Calu3 (cell line): ENCODE measurements around the gene CENPX. TPM values are rescaled to one million over a fixed set of nuclear protein-coding genes. Genes with fewer than 3 reads are reported as not detected.
"Not testable (repeated sequence)": the region's sequence is repeated elsewhere in the genome, so short reads cannot be mapped to it uniquely, and the experiment has no call there.

Experiments
- BruUV-seq: library from RNA; stranded (reverse); fragments of 400-500 nt; replicated peaks from 2 replicates; lab custom pipeline; 2021; lab: Mats Ljungman, UMichigan
- CTCF ChIA-PET: fragments of 300-600 bp; sonication (Branson Sonifier 250); formaldehyde crosslinking; loops from one replicate; lab custom pipeline; 2022; ENCODE audit warnings: antibody characterized with exemption; lab: Charles Lee
- DNase-seq: peaks from one replicate; pipeline ENCODE4 v3.0.0; 2022
- H3K27ac Mint-ChIP-seq: one replicate; pipeline ENCODE4 v1.8.0; 2022; ENCODE audit warnings: mixed read lengths; ENCODE audit not compliant: unreplicated experiment
- H3K27me3 Mint-ChIP-seq: one replicate; pipeline ENCODE4 v1.8.0; 2022; ENCODE audit warnings: mixed read lengths; ENCODE audit not compliant: unreplicated experiment
- H3K36me3 Mint-ChIP-seq: one replicate; pipeline ENCODE4 v1.8.0; 2022; ENCODE audit warnings: mild to moderate bottlenecking, moderate library complexity, mixed read lengths; ENCODE audit not compliant: insufficient read depth, unreplicated experiment
- H3K4me1 Mint-ChIP-seq: one replicate; pipeline ENCODE4 v1.8.0; 2022; ENCODE audit warnings: mild to moderate bottlenecking, low read depth, mixed read lengths; ENCODE audit not compliant: unreplicated experiment
- H3K4me3 Mint-ChIP-seq: one replicate; pipeline ENCODE4 v1.8.0; 2022; ENCODE audit warnings: mild to moderate bottlenecking, low read depth, moderate library complexity, mixed read lengths; ENCODE audit not compliant: unreplicated experiment
- H3K9me3 Mint-ChIP-seq: one replicate; pipeline ENCODE4 v1.8.0; 2022; ENCODE audit warnings: low read depth, mixed read lengths; ENCODE audit not compliant: unreplicated experiment
- CTCF ChIP-seq: fragments of 200-600 bp; IDR thresholded peaks from one replicate; pipeline ENCODE4 v1.8.0; 2022; ENCODE audit warnings: antibody characterized with exemption; ENCODE audit not compliant: unreplicated experiment
- intact Hi-C: fragments of 100-400 bp; cut with micrococcal nuclease; formaldehyde crosslinking; loops from one replicate; pipeline ENCODE4 v1.10.0; 2022; ENCODE audit not compliant: unreplicated experiment
- total RNA-seq: library from RNA; stranded (reverse); gene quantifications from 2 replicates; pipeline ENCODE4 v1.2.3, GENCODE V29; 2022

Gene CENPX
- total RNA-seq, 1 experiment from 2014 or later = 86.9 TPM

- no TSS peak for BruUV-seq
- CTCF ChIA-PET = no interaction called here
- Mint-ChIP-seq H3K9me3 (no peaks in the 10 kb centered on the region), H3K27me3 (no peaks in the 10 kb centered on the region), H3K36me3 (peaks cover 34% of the 10 kb centered on the region), H3K4me3 (no peak overlapping the region), H3K27ac (no peak overlapping the region), H3K4me1 (no peaks in the 10 kb centered on the region)
- DNase-seq = no peak
- intact Hi-C loops = no loop called here
- no peak for TF ChIP-seq CTCF
Observed at GRCh38 chr17:81984773-81985410, 37.8 kb downstream of the CENPX start.

GRCh38 chr17:81983639-81984373, 38.9 kb downstream of the CENPX start:
- no peaks in the 10 kb centered on the region for H3K9me3 Mint-ChIP-seq
- no peaks in the 10 kb centered on the region for H3K27me3 Mint-ChIP-seq
- CTCF ChIA-PET = no interaction called here
- no peak for DNase-seq
- peaks cover 3% of the 10 kb centered on the region for H3K4me1 Mint-ChIP-seq
- peaks cover 35% of the 10 kb centered on the region for H3K36me3 Mint-ChIP-seq
- no peak overlapping the region for H3K27ac Mint-ChIP-seq
- H3K4me3 Mint-ChIP-seq = no peak overlapping the region
- BruUV-seq = no TSS peak
- intact Hi-C loops = no loop called here
- no peak for TF ChIP-seq CTCF

GRCh38 chr17:81983011-81983638, 39.6 kb downstream of the CENPX start:
- no peak overlapping the region for H3K4me3 Mint-ChIP-seq
- no peak overlapping the region for H3K27ac Mint-ChIP-seq
- no TSS peak for BruUV-seq
- H3K36me3 Mint-ChIP-seq = peaks cover 38% of the 10 kb centered on the region
- no peak for TF ChIP-seq CTCF
- CTCF ChIA-PET = no interaction called here
- DNase-seq = no peak
- H3K9me3 Mint-ChIP-seq = no peaks in the 10 kb centered on the region
- H3K4me1 Mint-ChIP-seq = peaks cover 10% of the 10 kb centered on the region
- intact Hi-C loops = no loop called here
- no peaks in the 10 kb centered on the region for H3K27me3 Mint-ChIP-seq

- peaks cover 12% of the 10 kb centered on the region for H3K4me1 Mint-ChIP-seq
- H3K4me3 Mint-ChIP-seq, BruUV-seq, intact Hi-C loops, H3K27ac Mint-ChIP-seq, CTCF ChIA-PET, H3K27me3 Mint-ChIP-seq, DNase-seq, H3K9me3 Mint-ChIP-seq: not testable (repeated sequence)
- peaks cover 47% of the 10 kb centered on the region for H3K36me3 Mint-ChIP-seq
Observed at GRCh38 chr17:81981511-81981910, 41.2 kb downstream of the CENPX start.
